ENCODE data around the gene RBFOX2.
A peak's percentile ranks its signal among the peaks of the same experiment; 100 is the strongest.
"Not testable (repeated sequence)": the region's sequence is repeated elsewhere in the genome, so short reads cannot be mapped to it uniquely, and the experiment has no call there.

The RBFOX2 gene

DNA sequence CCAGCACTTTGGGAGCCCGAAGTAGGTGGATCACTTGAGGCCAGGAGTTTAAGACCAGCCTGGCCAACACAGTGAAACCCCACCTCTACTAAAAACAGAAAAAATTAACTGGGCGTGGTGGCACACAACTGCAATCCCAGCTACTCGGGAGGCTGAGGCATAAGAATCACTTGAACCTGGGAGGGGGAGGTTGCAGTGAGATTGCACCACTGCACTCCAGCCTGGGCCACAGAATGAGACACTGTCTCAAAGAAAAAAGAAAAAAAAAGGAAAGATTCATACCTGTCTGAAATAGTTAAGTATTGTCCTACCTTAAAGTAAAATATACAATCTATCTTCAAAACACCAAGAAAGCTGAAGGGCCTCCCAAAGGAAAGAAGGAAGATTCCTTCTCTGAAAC is 20.1 kb downstream of the RBFOX2 start:
- no peak for DNase-seq (ENCODE audit: low spot score)

- no peak for DNase-seq (ENCODE audit: low spot score)
These were observed 20.5 kb downstream of the RBFOX2 start for GRCh38 chr22:36008131-36008530.

GRCh38 chr22:36003972-36004674 is 24.5 kb downstream of the RBFOX2 start:
- no peak for DNase-seq (ENCODE audit: low spot score)

GRCh38 chr22:36002718-36003260 is 25.8 kb downstream of the RBFOX2 start:
- no peak for DNase-seq (ENCODE audit: low spot score)

GRCh38 chr22:36002084-36002483 is 26.5 kb downstream of the RBFOX2 start:
- no peak for DNase-seq (ENCODE audit: low spot score)

GRCh38 chr22:35998748-35999147 is 29.9 kb downstream of the RBFOX2 start:
- DNase-seq (ENCODE audit: low spot score), result no peak

- no peak for DNase-seq (ENCODE audit: low spot score)
These were observed 31.2 kb downstream of the RBFOX2 start for GRCh38 chr22:35997438-35997837.

- DNase-seq (ENCODE audit: low spot score), result no peak
These were observed 32.0 kb downstream of the RBFOX2 start for GRCh38 chr22:35996596-35996995.

DNA sequence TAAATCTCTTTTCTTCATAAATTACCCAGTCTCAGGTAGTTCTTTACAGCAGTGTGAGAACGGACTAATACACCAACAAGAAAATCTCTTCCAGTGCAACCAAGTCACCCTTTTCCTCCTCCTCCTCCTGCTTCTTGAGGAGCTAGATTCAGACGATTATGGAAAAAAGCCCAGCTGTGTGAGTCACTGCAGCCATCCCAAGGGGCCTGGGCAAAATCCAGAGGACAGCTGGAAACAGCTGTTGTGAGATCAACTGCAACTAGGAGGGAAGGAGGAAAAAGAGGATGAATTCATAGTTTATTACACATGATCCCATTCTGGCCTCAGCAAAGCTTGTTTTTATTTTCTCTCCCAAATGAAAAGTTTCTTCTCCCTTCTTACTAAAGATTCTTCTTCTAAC is 32.9 kb downstream of the RBFOX2 start:
- DNase-seq (ENCODE audit: low spot score), result no peak

DNA sequence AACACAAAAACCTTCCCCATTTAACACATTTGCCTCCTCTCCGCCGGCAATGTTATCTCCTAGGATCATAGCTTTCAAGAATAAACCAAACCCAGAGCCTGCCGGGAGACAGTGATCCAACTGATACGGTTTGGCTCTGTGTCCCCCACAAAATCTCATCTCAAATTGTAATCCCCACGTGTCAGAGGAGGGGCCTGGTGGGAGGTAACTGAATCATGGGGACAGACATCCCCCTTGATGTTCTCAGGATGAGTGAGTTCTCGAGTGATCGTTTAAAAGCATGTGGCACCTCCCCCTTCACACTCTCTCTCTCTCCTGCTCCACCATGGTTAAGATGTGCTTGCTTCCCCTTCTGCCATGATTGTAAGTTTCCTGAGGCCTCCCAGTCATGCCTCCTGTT is 33.3 kb downstream of the RBFOX2 start:
- DNase-seq (ENCODE audit: low spot score), result no peak

DNA sequence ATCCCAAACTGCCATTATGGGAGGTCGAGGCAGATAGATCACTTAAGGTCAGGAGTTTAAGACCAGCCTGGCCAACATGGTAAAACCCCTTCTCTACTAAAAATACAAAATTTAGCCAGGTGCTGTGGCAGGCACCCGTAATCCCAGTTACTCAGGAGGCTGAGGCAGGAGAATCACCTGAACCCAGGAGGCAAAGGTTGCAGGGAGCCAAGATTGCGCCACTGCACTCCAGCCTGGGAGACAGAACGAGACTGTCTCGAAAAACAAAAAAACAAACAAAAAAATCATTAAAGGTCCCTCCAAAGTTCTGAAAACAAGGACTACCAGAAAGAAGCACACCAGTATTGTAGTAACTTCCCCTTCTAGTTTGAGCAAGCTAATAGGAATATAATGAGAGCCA is 34.9 kb downstream of the RBFOX2 start:
- not testable (repeated sequence) for DNase-seq (ENCODE audit: low spot score)

GRCh38 chr22:35993048-35993714 is 35.4 kb downstream of the RBFOX2 start:
- DNase-seq (ENCODE audit: low spot score), result no peak

DNA sequence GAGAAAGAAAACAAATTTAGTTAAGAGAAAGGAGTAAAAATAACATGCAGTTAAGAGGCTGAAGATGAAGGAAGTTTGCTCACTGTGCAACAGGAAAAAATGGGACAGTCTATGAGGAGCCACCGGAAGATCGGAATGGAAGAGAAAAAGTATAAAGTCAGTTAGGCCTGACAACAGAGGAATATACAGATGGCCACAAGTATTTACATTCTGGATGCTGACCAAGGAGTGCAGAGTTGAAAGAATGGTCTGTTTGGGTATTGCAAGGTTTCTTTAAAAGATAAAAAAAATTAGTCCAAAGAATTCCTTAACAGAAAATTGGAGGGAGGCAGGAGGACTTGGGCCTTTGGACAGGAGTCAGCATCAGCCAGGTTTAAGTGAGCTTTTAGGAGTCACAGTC is 37.5 kb downstream of the RBFOX2 start:
- no peak for DNase-seq (ENCODE audit: low spot score)

- no peak for DNase-seq (ENCODE audit: low spot score)
These were observed 40.6 kb downstream of the RBFOX2 start for GRCh38 chr22:35988030-35988429.

- peak; percentile 6 for DNase-seq (ENCODE audit: low spot score)
These were observed 41.1 kb downstream of the RBFOX2 start for GRCh38 chr22:35987487-35987886.

DNA sequence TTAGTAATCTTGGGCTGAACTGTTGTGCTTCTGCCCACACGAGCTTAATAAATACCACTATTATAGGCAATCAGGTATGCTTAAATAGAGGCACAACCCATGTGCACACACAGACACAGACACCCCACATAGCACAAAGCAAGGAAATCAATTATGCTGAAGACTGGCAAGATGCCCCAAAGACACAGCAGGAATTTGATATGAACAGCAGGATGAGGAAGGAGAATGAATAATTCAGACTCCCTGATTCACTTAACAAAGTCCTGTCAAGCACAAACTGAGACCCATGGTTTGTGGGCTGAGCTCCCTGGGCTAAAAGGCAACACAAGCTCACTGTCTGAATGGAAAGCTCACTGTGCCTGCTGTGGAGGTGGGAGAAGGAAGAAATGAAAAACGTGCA is 42.5 kb downstream of the RBFOX2 start:
- no peak for DNase-seq (ENCODE audit: low spot score)

DNA sequence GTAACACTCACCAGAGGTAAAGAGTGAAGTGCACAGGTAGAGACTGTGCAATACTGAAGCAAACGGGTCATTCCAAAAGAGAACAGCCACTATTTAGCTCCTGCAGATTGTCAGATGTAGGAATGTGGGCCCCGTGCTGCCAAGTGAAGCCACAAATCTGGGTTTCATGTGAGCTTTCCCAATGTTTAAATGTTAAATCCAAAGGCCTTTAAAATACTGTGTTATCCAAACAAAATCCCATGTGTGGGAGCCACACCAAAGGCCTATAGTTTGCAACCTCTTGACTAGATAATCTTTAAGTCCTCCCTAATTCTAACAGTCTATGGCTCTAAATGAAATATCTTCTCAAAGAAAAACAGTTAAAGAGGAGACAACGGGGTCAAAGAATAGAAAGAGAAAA is 43.3 kb downstream of the RBFOX2 start:
- DNase-seq (ENCODE audit: low spot score), result no peak

GRCh38 chr22:35984183-35985175 is 44.1 kb downstream of the RBFOX2 start:
- no peak for DNase-seq (ENCODE audit: low spot score)

DNA sequence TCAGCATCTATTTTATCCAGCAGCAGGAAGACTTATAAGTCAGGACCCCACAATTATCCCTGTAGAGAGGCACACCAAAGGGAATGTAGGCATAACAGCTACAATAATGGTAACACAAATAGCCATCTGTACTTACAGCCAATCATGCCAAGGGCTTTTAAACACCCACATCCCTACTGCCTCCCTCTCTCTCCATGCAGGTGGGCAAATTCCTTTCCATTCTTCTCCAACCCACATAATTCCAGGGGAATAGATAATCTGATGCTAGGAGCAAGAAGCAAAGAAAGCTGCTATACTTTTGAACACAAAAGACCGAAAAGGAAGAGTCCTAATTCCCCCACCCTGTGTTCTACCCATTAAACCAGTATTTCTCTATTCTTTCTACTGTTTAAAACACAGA is 46.7 kb downstream of the RBFOX2 start:
- no peak for DNase-seq (ENCODE audit: low spot score)

DNA sequence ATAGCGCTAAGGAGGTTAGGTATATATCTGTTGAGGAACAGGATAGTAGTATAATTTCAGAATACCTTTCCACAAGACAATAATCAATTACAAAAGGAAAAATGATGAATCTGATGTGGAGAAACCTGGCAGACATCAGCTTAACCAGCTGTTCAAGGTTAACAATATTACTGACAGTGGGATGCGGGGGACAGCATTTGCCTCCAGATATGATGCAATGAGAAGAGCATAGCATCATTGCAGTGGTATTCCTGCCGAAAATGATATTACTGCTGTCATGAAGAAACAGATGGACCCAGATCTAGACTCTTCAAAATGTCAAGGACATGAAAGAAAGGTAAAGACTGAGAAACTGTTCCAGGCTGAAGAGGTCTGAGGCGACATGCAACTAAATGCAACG is 49.7 kb downstream of the RBFOX2 start:
- DNase-seq (ENCODE audit: low spot score), result no peak

GRCh38 chr22:35978201-35978600 is 50.4 kb downstream of the RBFOX2 start:
- DNase-seq (ENCODE audit: low spot score), result no peak

- no peak for DNase-seq (ENCODE audit: low spot score)
These were observed 51.5 kb downstream of the RBFOX2 start for GRCh38 chr22:35977136-35977535.
